Stimulated activated CD4-positive, alpha-beta T cell treated with anti-CD3 and anti-CD28 coated beads, Interleukin-12 subunit alpha, Interleukin-12 subunit beta, amount 100 ng/mL, for 4 hours (primary cell): ENCODE results near the gene CAMK2N2.

Source experiments
- DNase-seq: peaks from one replicate; pipeline ENCODE4 v3.0.0-alpha.2; 2020

The CAMK2N2 gene

GRCh38 chr3:184261270-184261853 is at the start of gene CAMK2N2:
Gene CAMK2N2, minus strand, starts transcription at chr3:184261553. Its CDS starts 268 bp downstream, at chr3:184261285.
- DNase-seq: peak; percentile 55

- no peak for DNase-seq
Measured at GRCh38 chr3:184308744-184309143, 47.4 kb upstream of the CAMK2N2 start.

GRCh38 chr3:184307915-184308314 is 46.6 kb upstream of the CAMK2N2 start:
- DNase-seq: no peak

GRCh38 chr3:184306341-184306972 is 45.1 kb upstream of the CAMK2N2 start:
- DNase-seq: no peak

- no peak for DNase-seq
Measured at GRCh38 chr3:184305577-184305976, 44.2 kb upstream of the CAMK2N2 start.

- DNase-seq: no peak
Measured at GRCh38 chr3:184300378-184300720, 39.0 kb upstream of the CAMK2N2 start.

GRCh38 chr3:184299488-184300377 is 38.4 kb upstream of the CAMK2N2 start:
- no peak for DNase-seq

- peak; percentile 98 for DNase-seq
Measured at GRCh38 chr3:184298759-184299487, 37.6 kb upstream of the CAMK2N2 start, which contains the start of gene PSMD2. Gene PSMD2, plus strand, starts transcription at chr3:184299241. Its CDS starts 26 bp downstream, at chr3:184299267.

- DNase-seq: no peak
Measured at GRCh38 chr3:184296616-184297015, 35.3 kb upstream of the CAMK2N2 start.

- no peak for DNase-seq
Measured at GRCh38 chr3:184295771-184296170, 34.4 kb upstream of the CAMK2N2 start.

- no peak for DNase-seq
Measured at GRCh38 chr3:184291738-184292445, 30.5 kb upstream of the CAMK2N2 start.

- no peak for DNase-seq
Measured at GRCh38 chr3:184291044-184291737, 29.8 kb upstream of the CAMK2N2 start.

GRCh38 chr3:184290331-184290730 is 29.0 kb upstream of the CAMK2N2 start:
- DNase-seq: no peak

GRCh38 chr3:184289426-184289938 is 28.1 kb upstream of the CAMK2N2 start:
- peak; percentile 63 for DNase-seq

- DNase-seq: no peak
Measured at GRCh38 chr3:184284696-184285095, 23.3 kb upstream of the CAMK2N2 start.

- DNase-seq: no peak
Measured at GRCh38 chr3:184283681-184284080, 22.3 kb upstream of the CAMK2N2 start.

GRCh38 chr3:184282941-184283340 is 21.6 kb upstream of the CAMK2N2 start:
- no peak for DNase-seq

- no peak for DNase-seq
Measured at GRCh38 chr3:184277366-184277765, 16.0 kb upstream of the CAMK2N2 start.

GRCh38 chr3:184275961-184276910 is 14.9 kb upstream of the CAMK2N2 start, which contains the start of gene ECE2:
Gene ECE2, plus strand, starts transcription at chr3:184276022. Its CDS starts 132 bp downstream, at chr3:184276154.
- no peak for DNase-seq

- DNase-seq: no peak
Measured at GRCh38 chr3:184275381-184275701, 14.0 kb upstream of the CAMK2N2 start.
